ENCODE results near the gene COL23A1.
"Not testable (repeated sequence)": the region's sequence is repeated elsewhere in the genome, so short reads cannot be mapped to it uniquely, and the experiment has no call there.

The COL23A1 gene

GRCh38 chr5:178274781-178275537 lies 315.2 kb downstream of the COL23A1 start:
- no peak for DNase-seq

- DNase-seq: no peak
Observed at GRCh38 chr5:178273665-178274541, 316.3 kb downstream of the COL23A1 start.

GRCh38 chr5:178273041-178273440 lies 317.2 kb downstream of the COL23A1 start:
- no peak for DNase-seq

- no peak for DNase-seq
Observed at GRCh38 chr5:178272591-178272990, 317.6 kb downstream of the COL23A1 start.

GRCh38 chr5:178271726-178272479 lies 318.3 kb downstream of the COL23A1 start:
- DNase-seq: no peak

- DNase-seq: no peak
Observed at GRCh38 chr5:178271231-178271630, 319.0 kb downstream of the COL23A1 start.

- DNase-seq: no peak
Observed at GRCh38 chr5:178269499-178269898, 320.7 kb downstream of the COL23A1 start.

GRCh38 chr5:178267876-178268275 lies 322.3 kb downstream of the COL23A1 start:
- no peak for DNase-seq

- DNase-seq: no peak
Observed at GRCh38 chr5:178267245-178267644, 322.9 kb downstream of the COL23A1 start.

GRCh38 chr5:178266581-178266980 lies 323.6 kb downstream of the COL23A1 start:
- DNase-seq: no peak

GRCh38 chr5:178265746-178266145 lies 324.4 kb downstream of the COL23A1 start:
- DNase-seq: no peak

GRCh38 chr5:178264044-178264443 lies 326.1 kb downstream of the COL23A1 start:
- DNase-seq: no peak

- DNase-seq: no peak
Observed at GRCh38 chr5:178261666-178262600, 328.3 kb downstream of the COL23A1 start.

- DNase-seq: no peak
Observed at GRCh38 chr5:178259623-178260536, 330.3 kb downstream of the COL23A1 start.

- no peak for DNase-seq
Observed at GRCh38 chr5:178257650-178258049, 332.5 kb downstream of the COL23A1 start.

- no peak for DNase-seq
Observed at GRCh38 chr5:178256746-178257145, 333.4 kb downstream of the COL23A1 start.

- DNase-seq: not testable (repeated sequence)
Observed at GRCh38 chr5:178253632-178254031, 336.6 kb downstream of the COL23A1 start.

- DNase-seq: no peak
Observed at GRCh38 chr5:178252258-178252657, 337.9 kb downstream of the COL23A1 start.

- no peak for DNase-seq
Observed at GRCh38 chr5:178250263-178250662, 339.9 kb downstream of the COL23A1 start.

GRCh38 chr5:178249191-178249989 lies 340.8 kb downstream of the COL23A1 start:
- DNase-seq: no peak
